NCI-H2171 treated with DMSO at 0.1 percent for 48 hours (cell line): ENCODE measurements around the gene MSLN.
A peak's percentile ranks its signal among the peaks of the same experiment; 100 is the strongest.

Experiments
- DNase-seq: peaks from one replicate; lab custom pipeline; 2025; lab: John Stamatoyannopoulos, UW

Gene MSLN

GRCh38 chr16:760545-761343 is at the start of gene MSLN:
Gene MSLN (plus strand): TSS chr16:760734. CDS start chr16:762681, 1,947 bp downstream.
- DNase-seq: no peak

GRCh38 chr16:711084-711483 is 49.5 kb upstream of the MSLN start:
- DNase-seq: no peak

GRCh38 chr16:711548-712320 is 48.8 kb upstream of the MSLN start:
- DNase-seq: peak; percentile 41

GRCh38 chr16:712740-713250 is 47.7 kb upstream of the MSLN start:
- DNase-seq: peak; percentile 42

- no peak for DNase-seq
Measured at GRCh38 chr16:714079-714478, 46.5 kb upstream of the MSLN start.

GRCh38 chr16:714558-715476 is 45.7 kb upstream of the MSLN start, which contains the start of gene METRN:
Gene METRN (plus strand): TSS chr16:715118. CDS start chr16:715290, 172 bp downstream.
- peak; percentile 72 for DNase-seq

GRCh38 chr16:715477-716199 is 44.9 kb upstream of the MSLN start:
- DNase-seq: peak; percentile 15

- no peak for DNase-seq
Measured at GRCh38 chr16:716200-716568, 44.4 kb upstream of the MSLN start.

- DNase-seq: no peak
Measured at GRCh38 chr16:716768-717325, 43.7 kb upstream of the MSLN start.

GRCh38 chr16:717450-718245 is 42.9 kb upstream of the MSLN start:
- peak; percentile 88 for DNase-seq

GRCh38 chr16:718389-718788 is 42.1 kb upstream of the MSLN start:
- no peak for DNase-seq

- no peak for DNase-seq
Measured at GRCh38 chr16:718922-719321, 41.6 kb upstream of the MSLN start.

- DNase-seq: peak; percentile 91
Measured at GRCh38 chr16:719815-720446, 40.6 kb upstream of the MSLN start.

- DNase-seq: peak; percentile 93
Measured at GRCh38 chr16:720447-720989, 40.0 kb upstream of the MSLN start.

- peak; percentile 78 for DNase-seq
Measured at GRCh38 chr16:720990-721764, 39.4 kb upstream of the MSLN start, which contains the start of gene ANTKMT. Gene ANTKMT (plus strand): TSS chr16:721146. CDS start chr16:721275, 129 bp downstream.

GRCh38 chr16:721765-722540 is 38.6 kb upstream of the MSLN start:
- DNase-seq: no peak

GRCh38 chr16:722835-723633 is 37.5 kb upstream of the MSLN start:
- no peak for DNase-seq
